Loucy (cell line): Measurements from ENCODE around the gene SPSB3.

Experiments used
- H2AFZ ChIP-seq: fragments of 200-600 bp; sonication (generic); 2 replicates; pipeline ENCODE4 v1.6.0; 2016; ENCODE audit warnings: antibody characterized with exemption, mild to moderate bottlenecking, low read length, moderate library complexity
- H3F3A ChIP-seq: fragments of 200-600 bp; 2 replicates; pipeline ENCODE4 v1.6.0; 2016; ENCODE audit warnings: antibody characterized with exemption, low read depth, mild to moderate bottlenecking
- H3K27me3 ChIP-seq: fragments of 200-600 bp; sonication (generic); 2 replicates; pipeline ENCODE4 v1.6.1; 2014; ENCODE audit warnings: low read length, mild to moderate bottlenecking; ENCODE audit not compliant: insufficient read depth, poor library complexity, severe bottlenecking
- H3K36me3 ChIP-seq: fragments of 200-600 bp; sonication (generic); 2 replicates; pipeline ENCODE4 v1.6.1; 2016; ENCODE audit warnings: low read length; ENCODE audit not compliant: insufficient read depth
- H3K4me1 ChIP-seq: fragments of 200-600 bp; sonication (generic); 2 replicates; pipeline ENCODE4 v1.5.1; 2014; ENCODE audit warnings: low read length, mild to moderate bottlenecking; ENCODE audit not compliant: insufficient read depth, poor library complexity, severe bottlenecking
- H3K4me2 ChIP-seq: fragments of 200-600 bp; sonication (generic); 2 replicates; pipeline ENCODE4 v1.6.0; 2014; ENCODE audit warnings: antibody characterized with exemption, low read length, low read depth, mild to moderate bottlenecking; ENCODE audit not compliant: poor library complexity, severe bottlenecking
- H3K4me3 ChIP-seq: fragments of 200-600 bp; sonication (generic); 2 replicates; pipeline ENCODE4 v1.5.1; 2014; ENCODE audit warnings: low read length, mild to moderate bottlenecking, mixed read lengths; ENCODE audit not compliant: poor library complexity, severe bottlenecking
- H3K79me2 ChIP-seq: fragments of 200-600 bp; sonication (generic); 2 replicates; pipeline ENCODE4 v1.6.1; 2014; ENCODE audit warnings: low read length; ENCODE audit not compliant: insufficient read depth
- H3K9ac ChIP-seq: fragments of 200-600 bp; sonication (generic); 2 replicates; pipeline ENCODE4 v1.6.0; 2014; ENCODE audit warnings: mild to moderate bottlenecking, low read depth, low read length, moderate library complexity; ENCODE audit not compliant: poor library complexity, severe bottlenecking
- H3K9me2 ChIP-seq: fragments of 200-600 bp; sonication (generic); replicated peaks from 2 replicates; pipeline ENCODE4 v1.6.1; 2016; ENCODE audit warnings: low read depth, low read length, mixed read lengths
- H3K9me3 ChIP-seq: fragments of 200-600 bp; sonication (generic); 2 replicates; pipeline ENCODE4 v1.6.1; 2014; ENCODE audit warnings: mild to moderate bottlenecking, antibody characterized with exemption, low read length, low read depth; ENCODE audit not compliant: insufficient read depth
- H4K20me1 ChIP-seq: fragments of 200-600 bp; sonication (generic); 2 replicates; pipeline ENCODE4 v1.6.0; 2014; ENCODE audit warnings: antibody characterized with exemption, low read length, mild to moderate bottlenecking; ENCODE audit not compliant: insufficient read depth, poor library complexity, severe bottlenecking
- CTCF ChIP-seq: fragments of 200-600 bp; sonication (generic); conservative IDR thresholded peaks from 2 replicates; pipeline ENCODE4 v1.5.1; 2014; ENCODE audit warnings: mild to moderate bottlenecking, antibody characterized with exemption, low read length
- EZH2phosphoT487 ChIP-seq: fragments of 200-600 bp; IDR thresholded peaks from 2 replicates; pipeline ENCODE4 v1.6.1; 2018; ENCODE audit warnings: antibody characterized with exemption, mild to moderate bottlenecking, moderate library complexity, borderline replicate concordance

The SPSB3 gene

GRCh38 chr16:1810106-1810505 is 27.7 kb upstream of the SPSB3 start:
- TF ChIP-seq EZH2phosphoT487, result no peak
- no peak for TF ChIP-seq CTCF
- no peaks in the 10 kb centered on the region for H3K9me2 ChIP-seq
- no peaks in the 10 kb centered on the region for H4K20me1 ChIP-seq
- H2AFZ ChIP-seq, result no peak overlapping the region
- no peak overlapping the region for H3K9ac ChIP-seq
- no peaks in the 10 kb centered on the region for H3K9me3 ChIP-seq
- H3K4me3 ChIP-seq, result no peak overlapping the region
- no peak overlapping the region for H3K4me2 ChIP-seq
- H3K27me3 ChIP-seq, result no peaks in the 10 kb centered on the region
- H3K36me3 ChIP-seq, result no peaks in the 10 kb centered on the region
- H3K4me1 ChIP-seq, result no peaks in the 10 kb centered on the region
- H3K79me2 ChIP-seq, result no peaks in the 10 kb centered on the region
- no peaks in the 10 kb centered on the region for H3F3A ChIP-seq

- no peaks in the 10 kb centered on the region for H3F3A ChIP-seq
- no peak overlapping the region for H3K4me3 ChIP-seq
- H3K27me3 ChIP-seq, result no peaks in the 10 kb centered on the region
- TF ChIP-seq CTCF (no peak), EZH2phosphoT487 (no peak)
- no peaks in the 10 kb centered on the region for H3K4me1 ChIP-seq
- H3K9ac ChIP-seq, result no peak overlapping the region
- H3K9me2 ChIP-seq, result no peaks in the 10 kb centered on the region
- no peak overlapping the region for H3K4me2 ChIP-seq
- no peaks in the 10 kb centered on the region for H3K79me2 ChIP-seq
- no peaks in the 10 kb centered on the region for H3K36me3 ChIP-seq
- no peaks in the 10 kb centered on the region for H4K20me1 ChIP-seq
- no peaks in the 10 kb centered on the region for H3K9me3 ChIP-seq
- H2AFZ ChIP-seq, result no peak overlapping the region
Measured at GRCh38 chr16:1809281-1809801, 27.0 kb upstream of the SPSB3 start.

GRCh38 chr16:1808691-1809090 is 26.3 kb upstream of the SPSB3 start:
- no peaks in the 10 kb centered on the region for H3K79me2 ChIP-seq
- no peaks in the 10 kb centered on the region for H3K9me2 ChIP-seq
- no peak overlapping the region for H3K9ac ChIP-seq
- no peaks in the 10 kb centered on the region for H3F3A ChIP-seq
- no peak for TF ChIP-seq CTCF
- TF ChIP-seq EZH2phosphoT487, result no peak
- H3K4me2 ChIP-seq, result no peak overlapping the region
- H3K27me3 ChIP-seq, result no peaks in the 10 kb centered on the region
- H3K36me3 ChIP-seq, result no peaks in the 10 kb centered on the region
- H4K20me1 ChIP-seq, result no peaks in the 10 kb centered on the region
- no peak overlapping the region for H3K4me3 ChIP-seq
- no peaks in the 10 kb centered on the region for H3K4me1 ChIP-seq
- H3K9me3 ChIP-seq, result no peaks in the 10 kb centered on the region
- no peak overlapping the region for H2AFZ ChIP-seq
